Stomach (tissue), 9 donors: ENCODE data around the gene FSTL5. TPM values are rescaled to one million over a fixed set of nuclear protein-coding genes. Genes with fewer than 3 reads are reported as not detected.

ENCODE experiments used
- DNase-seq, 2 donors: peaks; one replicate each; pipeline versions ENCODE4 v3.0.0 to v3.0.0-alpha.2; 2013 to 2019
- H3K27ac ChIP-seq, 5 donors: fragments of 200-600 bp in 4 of 5; sonication (generic) in 4 of 5; one replicate each; pipeline ENCODE4 v1.5.1; 2013 to 2019; ENCODE audit warnings: mild to moderate bottlenecking in 1 of 5, moderate library complexity in 1 of 5
- H3K27me3 ChIP-seq, 3 donors: fragments of 200-600 bp; sonication (generic); one replicate each; pipeline ENCODE4 v1.5.1; 2017 to 2019; ENCODE audit warnings: mixed run types in 1 of 3
- H3K36me3 ChIP-seq, 4 donors: fragments of 200-600 bp; sonication (generic); 1 replicate in 3 of 4; 2 replicates in 1 of 4; pipeline ENCODE4 v1.5.1; 2016 to 2019
- H3K4me1 ChIP-seq, 4 donors: fragments of 200-600 bp; sonication (generic); one replicate each; pipeline ENCODE4 v1.5.1; 2016 to 2019
- H3K4me3 ChIP-seq, 4 donors: fragments of 200-600 bp; sonication (generic) in 3 of 4; one replicate each; pipeline ENCODE4 v1.5.1; 2016 to 2019; ENCODE audit warnings: mild to moderate bottlenecking in 1 of 4
- H3K9me3 ChIP-seq, 4 donors: fragments of 200-600 bp; sonication (generic); one replicate each; pipeline ENCODE4 v1.5.1; 2016 to 2019
- CTCF ChIP-seq, 7 experiments: fragments of 450-650 bp in 4 of 7; fragments of 200-600 bp in 3 of 7; sonication (generic) in 3 of 7; IDR thresholded peaks; one replicate each; pipeline ENCODE4 v1.5.1; 2016 to 2019; ENCODE audit warnings: antibody characterized with exemption in 7 of 7, control low read depth in 2 of 7, mild to moderate bottlenecking in 1 of 7
- EP300 ChIP-seq: sonication (generic); formaldehyde crosslinking; IDR thresholded peaks from one replicate; pipeline ENCODE4 v1.6.1; 2017; ENCODE audit warnings: antibody characterized with exemption
- POLR2A ChIP-seq, 4 donors: fragments of 450-650 bp; IDR thresholded peaks; one replicate each; pipeline ENCODE4 v1.6.1; 2016; ENCODE audit warnings: antibody characterized with exemption in 4 of 4, control low read depth in 2 of 4, mild to moderate bottlenecking in 1 of 4, moderate library complexity in 1 of 4
- POLR2AphosphoS5 ChIP-seq, 3 donors: sonication (generic); formaldehyde crosslinking; IDR thresholded peaks; one replicate each; pipeline ENCODE4 v1.6.1; 2016; ENCODE audit warnings: antibody characterized with exemption in 3 of 3
- WGBS, 5 donors: extraction: QIAGEN DNeasy Blood & Tissue Kit in 3 of 5; methylation state at CpG; one replicate each; pipeline versions ENCODE4 v1.1.5 to v1.1.7; 2013 to 2018; 5-methylcytosine and 5-hydroxymethylcytosine counted together
- intact Hi-C: fragments of 100-400 bp; cut with DNase I; formaldehyde crosslinking; loops from one replicate; pipeline ENCODE4 v1.15.1; 2023; ENCODE audit warnings: low total_unique reads
- polyA plus RNA-seq, 3 donors: library from polyadenylated mRNA; stranded (reverse); fragments of 200-250 nt; gene quantifications; one replicate each; pipeline ENCODE4 v1.2.3, GENCODE V29; 2013
- total RNA-seq, 5 donors: library from RNA; depleted of rRNA; stranded (reverse); fragments of >200 nt; gene quantifications; one replicate each; pipeline versions ENCODE4 v1.1.0 to v1.2.3, GENCODE V29; 2014 to 2016
- donor health status: healthy with polysubstance abuse.
- donor health status: Bipolar disorder and iron deficiency.
- donor health status: healthy.

The FSTL5 gene
- total and polyA plus RNA-seq, 8 donors = 4.6 TPM; not detected in 7

DNA sequence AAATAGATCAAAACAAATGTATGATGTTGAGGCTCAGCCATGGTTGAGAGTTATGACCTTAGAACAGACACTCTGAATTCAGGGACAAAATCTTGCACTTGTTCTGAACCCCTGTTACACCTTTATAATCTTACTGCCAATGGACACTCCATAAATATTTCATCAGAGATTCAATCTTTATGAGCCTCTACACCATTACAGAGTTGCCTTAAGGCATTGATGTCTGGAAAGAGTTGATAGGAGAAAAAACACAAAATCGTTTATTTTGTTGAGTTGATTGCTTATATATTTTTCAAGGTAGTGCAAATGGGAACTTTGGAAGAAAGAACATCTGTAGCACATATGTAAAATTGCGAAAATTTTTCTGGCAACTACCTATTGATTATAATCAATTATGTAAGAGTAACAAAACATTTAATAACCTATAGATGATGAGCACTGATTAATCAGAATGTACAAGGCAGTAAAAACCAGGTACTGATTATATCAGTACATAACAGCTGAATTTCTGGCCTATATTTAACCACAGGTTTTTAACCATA lies 568.5 kb downstream of the FSTL5 start:
- no peak for TF ChIP-seq CTCF (IDR thresholded peaks at IDR 0.05)
- no peak for TF ChIP-seq EP300
- no peak for TF ChIP-seq POLR2AphosphoS5 (IDR thresholded peaks at IDR 0.05)
- no peak for TF ChIP-seq POLR2A (IDR thresholded peaks at IDR 0.05)
- DNase-seq = no peak
- intact Hi-C loops = no loop called here
- Histone ChIP-seq H3K9me3 (peaks cover 0 to 3% (median 0%) of the 10 kb centered on the region in 4 donors), H3K36me3 (no peaks in the 10 kb centered on the region), H3K4me1 (no peaks in the 10 kb centered on the region), H3K27ac (no peak overlapping the region), H3K27me3 (no peaks in the 10 kb centered on the region), H3K4me3 (no peak overlapping the region)
- WGBS, 5 donors = 76 to 84% (median 81%) methylated on average over 2 of the region's 2 CpGs

DNA sequence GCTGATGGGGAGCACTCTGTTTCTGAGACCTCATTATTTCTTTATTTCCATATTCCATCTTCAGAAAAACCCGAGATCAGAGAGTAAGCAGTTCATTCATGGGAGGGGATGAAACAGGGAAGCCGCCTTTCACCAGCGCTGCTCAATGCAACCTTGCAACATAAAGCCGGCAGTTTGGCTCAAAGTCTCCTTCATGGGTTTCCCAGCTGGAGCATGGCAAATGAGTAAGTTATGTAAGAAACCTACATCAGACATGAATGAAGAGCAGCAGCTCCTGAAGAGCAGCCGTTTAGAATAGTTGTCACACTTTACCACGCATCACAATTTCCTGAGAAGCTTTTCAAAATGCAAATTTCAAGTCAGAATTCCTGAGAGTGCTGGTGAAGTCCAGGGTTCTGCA lies 578.8 kb downstream of the FSTL5 start:
- no peak for DNase-seq
- H3K27ac ChIP-seq = no peak overlapping the region
- TF ChIP-seq CTCF (IDR thresholded peaks at IDR 0.05) = no peak
- TF ChIP-seq EP300 = no peak
- TF ChIP-seq POLR2AphosphoS5 (IDR thresholded peaks at IDR 0.05) = no peak
- TF ChIP-seq POLR2A (IDR thresholded peaks at IDR 0.05) = no peak
- intact Hi-C loops = no loop called here
- H3K27me3 ChIP-seq = no peaks in the 10 kb centered on the region
- H3K9me3 ChIP-seq = peaks cover 0 to 3% (median 0%) of the 10 kb centered on the region in 4 donors
- H3K4me3 ChIP-seq = no peak overlapping the region
- no peaks in the 10 kb centered on the region for H3K4me1 ChIP-seq
- WGBS, 5 donors = 72 to 85% (median 75%) methylated on average over 6 of the region's 6 CpGs
- no peaks in the 10 kb centered on the region for H3K36me3 ChIP-seq

GRCh38 chr4:161583549-161583948 lies 580.3 kb downstream of the FSTL5 start:
- TF ChIP-seq EP300 (no peak), POLR2AphosphoS5 (IDR thresholded peaks at IDR 0.05) (no peak), CTCF (IDR thresholded peaks at IDR 0.05) (no peak), POLR2A (IDR thresholded peaks at IDR 0.05) (no peak)
- DNase-seq = no peak

GRCh38 chr4:161581262-161582230 lies 582.3 kb downstream of the FSTL5 start:
- Histone ChIP-seq H3K27ac (no peak overlapping the region), H3K4me1 (no peaks in the 10 kb centered on the region), H3K27me3 (no peaks in the 10 kb centered on the region), H3K4me3 (no peak overlapping the region), H3K36me3 (no peaks in the 10 kb centered on the region), H3K9me3 (no peaks in the 10 kb centered on the region)
- WGBS, 5 donors = 54 to 61% (median 55%) methylated on average over 7 of the region's 7 CpGs
- peak in 1 of 2 donors; percentile 13 for DNase-seq
- no peak for TF ChIP-seq EP300
- intact Hi-C loops = no loop called here

More at GRCh38 chr4:161583549-161583948, 580.3 kb downstream of the FSTL5 start:
- no peaks in the 10 kb centered on the region for H3K27me3 ChIP-seq
- no peaks in the 10 kb centered on the region for H3K9me3 ChIP-seq
- no peak overlapping the region for H3K27ac ChIP-seq
- no peak overlapping the region for H3K4me3 ChIP-seq
- H3K36me3 ChIP-seq = no peaks in the 10 kb centered on the region
- intact Hi-C loops = no loop called here
- no peaks in the 10 kb centered on the region for H3K4me1 ChIP-seq
